ENCODE measurements around the gene FANCI.

FANCI gene

DNA sequence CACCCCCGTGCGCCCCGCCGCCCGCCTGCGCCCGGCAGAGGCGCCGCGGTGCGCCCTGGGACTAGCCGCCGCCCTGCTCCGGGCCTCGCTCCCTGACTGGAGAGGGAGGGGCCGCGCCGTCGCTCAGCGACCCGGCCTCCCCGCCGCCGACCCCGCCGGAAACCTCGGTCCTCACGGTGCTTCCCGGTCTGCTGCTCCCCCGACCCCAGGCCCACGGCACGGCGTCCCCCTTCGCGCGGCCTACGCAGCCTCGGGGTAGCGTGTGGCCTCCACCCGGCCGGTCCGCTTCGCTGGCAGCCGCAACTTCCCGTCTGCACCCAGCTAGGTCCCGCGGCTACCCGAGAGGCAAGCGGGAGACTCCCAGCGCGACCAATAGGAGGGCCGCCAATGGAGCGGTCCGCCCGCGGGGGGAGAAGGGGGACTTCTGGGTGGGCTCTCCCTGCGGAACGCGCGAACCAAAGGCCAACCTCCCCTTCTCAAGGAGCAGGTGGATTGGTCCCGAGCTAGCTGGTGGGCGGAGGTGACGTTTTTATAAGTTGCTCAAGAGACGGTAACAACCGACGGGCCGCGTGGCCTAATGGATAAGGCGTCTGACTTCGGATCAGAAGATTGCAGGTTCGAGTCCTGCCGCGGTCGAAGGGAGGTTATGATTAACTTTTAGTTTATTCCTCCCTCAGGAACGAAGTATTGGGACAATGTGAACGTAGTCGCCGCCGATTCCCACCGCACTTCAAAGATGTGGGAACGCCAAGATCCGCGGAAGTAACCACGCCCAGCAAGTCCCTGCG is 90.9 kb downstream of the FANCI start, which contains the start of gene POLG:
Gene POLG (minus strand): TSS at position 315 of the 788 bp plus-strand sequence. CDS start 1,070 bp downstream, outside the sequence.
- DNase-seq: peak; percentile 86

DNA sequence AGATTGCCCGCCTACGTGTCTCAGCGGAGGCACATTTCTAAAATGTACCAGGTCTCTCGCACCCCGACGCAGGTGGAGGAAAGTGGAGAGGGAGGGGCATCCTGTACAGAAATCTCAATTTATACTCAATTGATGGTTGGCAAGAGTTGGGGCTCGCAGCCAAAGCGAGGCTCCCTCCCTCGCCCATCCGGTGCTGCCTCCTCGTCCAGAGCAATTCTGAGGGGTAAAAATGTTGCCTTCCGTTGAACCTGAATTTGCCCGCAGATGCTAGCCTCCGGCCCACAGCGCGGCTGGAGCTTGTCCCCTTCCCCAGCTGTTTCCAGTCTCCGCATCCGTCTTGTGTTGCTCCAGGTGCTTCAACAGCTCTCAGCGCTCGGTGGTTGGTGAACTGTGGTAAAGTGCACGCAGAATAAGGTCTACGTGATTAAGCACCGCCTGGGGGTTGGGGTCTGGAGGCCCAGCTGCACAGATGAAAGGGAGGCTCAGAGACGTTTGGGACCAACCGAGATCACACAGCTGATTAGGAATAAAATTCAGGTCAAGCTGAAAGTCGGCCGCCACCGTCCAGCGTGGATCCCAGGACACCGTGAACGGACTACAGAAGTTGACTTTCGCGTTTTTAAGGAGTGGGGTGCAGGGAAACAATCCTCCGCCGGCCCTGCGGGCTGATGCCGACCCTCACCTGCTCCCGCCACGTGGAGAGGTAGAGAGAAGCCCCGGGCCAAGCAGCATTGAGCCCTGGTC is 91.7 kb downstream of the FANCI start:
- DNase-seq: peak; percentile 69

DNA sequence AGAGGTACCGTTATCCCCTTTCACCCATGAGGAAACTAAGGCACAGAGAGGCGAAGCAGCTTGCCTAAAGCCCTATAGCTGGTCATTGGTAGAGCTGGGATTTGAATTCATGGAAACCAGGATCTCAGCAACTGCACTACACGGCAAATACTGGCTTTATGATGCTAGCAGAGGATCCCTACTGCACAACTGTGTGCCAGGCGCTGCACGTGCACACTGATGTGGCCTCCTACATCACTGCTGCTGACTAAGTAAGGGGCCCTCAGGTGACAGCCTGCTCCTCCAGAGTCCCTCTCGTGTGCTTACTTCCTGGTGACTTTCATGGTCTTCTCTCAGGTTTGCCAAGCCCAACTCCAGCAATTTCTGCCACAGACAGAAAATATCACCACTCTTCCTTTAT is 94.3 kb downstream of the FANCI start:
- no peak for DNase-seq

DNA sequence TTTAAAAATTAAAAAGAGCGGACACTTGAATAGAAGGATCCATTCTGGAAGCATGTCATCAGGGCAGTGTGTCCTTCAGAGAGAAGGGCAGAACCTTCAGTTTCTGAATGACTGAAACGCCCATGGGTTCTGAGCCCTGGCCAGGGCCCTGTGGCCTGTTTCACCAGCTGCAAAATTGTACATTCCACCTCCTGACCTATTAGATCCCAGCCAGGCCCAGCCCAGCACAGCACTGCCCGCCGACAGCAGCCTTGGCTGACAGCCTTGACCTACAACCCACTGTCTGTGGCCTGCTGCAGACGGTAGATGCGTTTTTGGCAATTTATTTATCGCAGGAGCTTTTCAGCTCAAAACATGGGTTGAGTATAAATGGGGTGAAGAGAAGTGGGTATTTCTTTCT is 96.8 kb downstream of the FANCI start:
- DNase-seq: no peak

DNA sequence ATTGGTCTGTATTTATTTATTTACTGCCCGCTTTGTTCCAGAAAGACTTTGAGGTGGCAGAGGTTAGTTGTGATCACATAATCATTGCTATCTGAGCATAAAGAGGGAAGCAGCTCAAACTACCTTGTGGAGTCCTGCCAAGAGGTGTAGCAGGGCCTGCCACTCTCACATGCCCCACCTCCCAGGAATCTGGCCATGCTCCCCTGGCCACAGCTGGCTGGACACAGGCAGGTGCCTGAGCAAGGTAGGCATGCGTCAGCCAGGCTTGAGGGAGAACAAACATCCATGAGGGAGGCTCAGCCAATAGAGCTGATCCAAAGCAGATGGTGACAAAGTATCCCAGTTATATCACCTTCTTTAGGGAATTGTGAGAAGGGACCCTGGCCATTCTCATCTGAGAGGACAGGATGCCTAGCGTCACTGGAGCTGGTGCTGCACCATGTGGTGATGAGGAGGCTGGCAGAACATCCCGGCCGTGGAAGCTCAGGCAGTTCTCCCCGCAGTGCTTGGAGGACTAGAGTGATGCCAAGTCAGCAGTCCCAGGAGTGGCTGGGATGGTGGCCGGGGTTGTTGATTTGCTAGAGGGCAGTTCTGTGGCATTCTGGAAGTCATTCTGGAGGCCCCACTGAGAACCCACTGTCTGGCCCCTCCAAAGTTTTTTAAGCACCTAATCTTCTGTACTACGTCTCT is 97.7 kb downstream of the FANCI start:
- DNase-seq: peak; percentile 49

DNA sequence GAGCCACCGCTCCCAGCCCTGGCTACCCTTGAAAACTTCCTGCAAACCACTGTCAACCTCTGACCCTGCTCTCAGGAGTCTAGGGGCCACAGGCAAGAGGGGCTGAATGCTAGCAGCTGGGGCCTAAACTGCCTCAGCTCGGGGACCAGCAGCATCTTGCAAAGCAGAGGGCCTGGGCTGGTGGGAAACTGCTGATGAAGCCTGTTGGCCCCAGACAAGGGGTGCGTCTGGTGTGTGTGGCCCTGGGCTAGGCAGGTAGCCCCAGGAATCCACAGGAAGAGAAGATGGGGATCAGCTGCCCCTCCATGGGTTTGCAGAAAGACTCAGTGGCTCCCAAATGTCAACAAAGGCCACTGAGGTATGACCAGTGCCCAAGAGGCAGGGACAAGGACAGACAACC is 99.1 kb downstream of the FANCI start:
- DNase-seq: no peak

DNA sequence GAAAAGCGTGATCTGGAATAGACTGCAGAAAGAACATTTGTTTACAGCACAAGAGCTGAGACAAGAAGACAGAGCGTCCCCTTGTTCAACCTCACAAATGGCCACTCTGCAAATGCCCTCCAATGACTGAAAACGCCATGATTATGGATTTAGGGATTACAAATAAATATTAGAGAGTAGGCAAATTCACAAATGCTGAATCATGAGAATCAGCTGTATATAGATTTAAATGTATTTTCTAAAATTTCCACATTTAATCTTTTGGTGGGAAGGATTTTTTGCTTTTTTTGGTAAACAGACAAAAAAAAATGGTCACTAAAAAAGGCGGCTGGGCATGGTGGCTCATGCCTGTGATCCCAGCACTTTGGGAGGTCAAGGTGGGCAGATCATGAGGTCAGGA is 101.5 kb downstream of the FANCI start:
- DNase-seq: no peak

DNA sequence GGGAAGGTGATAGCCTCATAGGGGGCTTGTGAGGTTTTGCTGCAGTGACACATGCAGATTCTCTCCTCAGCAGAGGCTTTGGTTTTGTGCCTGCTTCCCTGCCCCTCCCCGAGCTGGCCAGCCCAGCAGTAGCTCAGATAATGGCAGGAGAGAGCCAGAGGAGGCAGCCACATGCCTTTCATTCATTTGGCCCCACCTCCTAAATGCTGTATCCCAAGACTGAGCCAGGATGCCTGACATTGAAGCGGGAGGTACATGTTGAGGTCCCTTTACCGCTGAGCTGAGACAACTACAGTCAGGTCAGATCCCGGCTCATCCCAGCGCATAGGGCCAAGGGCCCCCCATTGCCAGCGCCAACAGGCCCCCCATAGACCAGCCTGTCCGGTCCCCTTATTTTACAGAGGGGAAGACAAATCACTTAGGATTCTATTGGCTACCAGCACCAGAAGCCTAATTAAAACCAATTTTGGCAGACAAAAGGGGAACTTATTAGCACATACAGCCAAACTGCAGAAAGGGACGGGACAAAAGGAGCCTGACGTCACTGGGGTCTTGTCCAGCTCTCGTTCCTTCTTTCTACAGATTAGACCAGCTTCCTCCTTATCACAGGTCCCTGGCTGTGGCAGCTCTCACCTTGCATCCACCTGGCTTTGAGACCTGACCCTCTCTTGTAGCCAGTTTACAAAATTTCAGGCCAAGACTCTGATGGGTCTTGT is 102.9 kb downstream of the FANCI start:
- DNase-seq: no peak

DNA sequence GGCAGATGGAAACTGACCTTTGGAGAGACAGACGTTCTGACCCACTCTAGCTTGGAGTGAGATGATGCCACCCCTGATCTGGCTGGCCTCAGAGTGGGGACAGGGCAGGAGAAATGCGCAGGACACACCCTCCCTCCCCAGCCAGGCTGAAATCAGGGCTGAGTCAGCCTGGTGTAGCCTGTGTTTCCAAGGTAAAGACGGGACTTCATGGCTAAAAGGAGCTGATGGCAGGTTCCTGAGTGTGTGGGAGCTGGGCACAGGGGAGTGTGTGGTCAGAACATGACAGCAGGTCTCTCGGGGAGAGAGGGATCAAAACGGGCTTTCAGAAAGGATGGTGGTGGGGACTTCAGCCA is 105.4 kb downstream of the FANCI start:
- no peak for DNase-seq

DNA sequence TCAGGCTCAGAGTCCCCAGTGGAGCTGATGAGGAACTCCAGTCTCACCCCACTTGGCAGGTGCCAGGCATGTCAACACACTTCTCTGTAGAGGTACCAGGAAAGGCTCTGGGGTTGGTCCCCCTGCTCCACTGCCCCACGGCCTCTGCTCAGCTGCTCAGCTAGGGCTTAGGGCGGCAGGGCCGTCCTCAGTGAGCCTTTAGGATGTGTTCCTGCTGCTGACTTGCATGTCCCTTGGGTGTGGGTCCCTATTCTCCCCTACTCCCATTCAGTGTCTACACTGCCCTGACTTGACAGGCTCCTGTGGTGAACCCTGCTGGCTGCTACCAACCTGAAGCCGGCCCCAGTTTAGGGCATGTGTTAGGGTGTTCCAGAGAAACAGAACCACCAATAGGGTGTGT is 108.7 kb downstream of the FANCI start:
- DNase-seq: no peak

DNA sequence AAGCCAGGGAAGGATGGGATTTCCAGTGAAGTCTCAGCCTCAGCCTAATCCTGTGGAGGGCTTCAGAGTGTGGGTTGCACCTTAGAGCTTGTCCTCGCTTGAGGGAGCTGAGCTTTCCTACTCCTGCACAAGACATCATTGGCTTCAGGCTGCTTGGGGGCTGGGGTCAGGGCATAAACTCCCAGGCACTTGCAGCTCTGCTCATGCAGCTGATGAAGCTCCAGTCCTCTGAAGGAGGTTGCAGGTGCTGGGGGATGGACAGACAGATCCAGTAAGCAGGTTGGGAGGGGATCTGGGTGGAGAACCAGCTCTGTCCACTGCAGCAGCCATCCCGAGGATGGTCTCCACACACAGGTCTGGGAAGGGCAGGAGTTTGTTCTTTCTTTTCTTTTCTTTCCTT is 110.2 kb downstream of the FANCI start:
- DNase-seq: no peak

DNA sequence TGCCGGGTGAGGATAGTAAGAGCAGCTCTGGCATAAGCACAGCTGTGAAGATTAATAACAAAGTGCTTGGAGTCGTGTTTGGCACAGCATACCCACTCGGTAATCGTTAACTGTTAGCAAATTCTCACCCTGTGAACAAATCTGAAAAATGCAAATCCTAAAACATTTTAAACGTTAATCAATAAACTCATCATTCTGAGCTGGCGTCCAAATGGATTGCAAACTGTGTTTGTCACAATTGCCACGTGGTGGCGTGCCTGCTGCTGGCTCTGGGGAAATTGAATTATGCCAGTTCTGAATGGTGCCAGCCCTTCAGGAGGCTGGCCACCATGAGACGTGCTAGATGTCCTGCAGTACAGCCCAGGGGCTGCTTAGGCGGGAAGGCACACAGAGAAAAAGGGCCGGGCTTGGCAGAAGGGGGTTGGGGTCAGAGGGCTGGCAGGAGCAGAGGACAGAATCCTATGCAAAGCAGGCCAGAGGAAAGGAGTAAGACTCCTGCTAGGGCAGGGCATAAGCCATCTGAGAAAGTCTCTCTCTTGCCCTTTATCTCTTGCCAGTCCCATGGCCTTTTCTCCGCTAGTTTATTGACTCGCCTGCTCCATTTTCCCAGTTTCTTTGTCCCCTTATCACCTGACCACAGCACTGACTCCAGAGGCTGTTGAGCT is 113.0 kb downstream of the FANCI start:
- DNase-seq: peak; percentile 2

DNA sequence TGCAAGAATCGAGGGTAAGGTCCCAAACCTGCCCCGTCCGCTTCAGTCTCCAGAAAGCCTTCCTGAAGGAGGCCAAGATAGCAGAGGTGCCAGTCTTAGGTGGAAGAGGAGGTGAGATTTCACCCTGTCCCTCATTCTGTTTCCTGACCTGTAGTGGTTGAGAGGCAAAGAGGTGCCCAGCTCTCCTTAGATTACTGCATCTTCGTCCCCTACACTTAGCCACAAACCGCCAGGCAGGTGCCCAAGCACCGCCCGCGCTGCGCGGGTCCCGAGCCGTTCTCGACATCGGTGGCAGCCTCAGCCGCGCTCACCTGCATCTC is 114.6 kb downstream of the FANCI start:
- DNase-seq: no peak

DNA sequence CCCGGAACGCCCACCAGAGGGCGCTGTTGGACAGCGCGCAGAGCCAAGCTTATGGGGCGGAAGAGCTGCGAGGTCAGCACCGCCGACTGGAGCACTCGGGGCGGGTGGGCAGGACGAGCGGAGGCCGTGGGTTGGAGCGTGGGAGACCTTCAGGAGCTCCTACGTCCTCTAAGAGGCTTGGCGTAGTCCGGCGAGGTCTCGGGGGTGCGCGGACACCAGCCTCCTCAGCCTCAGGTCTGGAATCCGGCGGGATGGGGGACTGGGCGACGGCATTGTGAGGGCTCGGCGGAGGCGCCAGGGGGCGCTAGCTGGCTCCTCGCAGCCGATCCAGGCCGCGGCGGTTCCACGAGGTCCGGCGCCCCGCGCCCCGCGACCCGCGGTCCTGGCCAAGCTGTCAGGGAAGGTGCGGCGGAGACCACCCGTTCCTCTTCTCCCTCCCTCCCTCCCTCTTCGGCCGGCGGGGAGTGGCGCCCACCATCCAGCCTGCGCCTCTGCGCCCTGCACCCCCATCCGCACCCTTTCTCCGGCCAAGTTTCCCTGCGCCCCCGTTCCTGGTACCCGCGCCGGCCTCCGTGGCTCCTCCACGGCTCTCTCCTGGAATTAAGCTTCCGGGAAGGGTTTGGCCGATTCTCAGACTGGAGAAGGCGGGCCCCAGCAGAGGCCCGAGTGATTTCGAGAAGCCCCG is 115.1 kb downstream of the FANCI start:
- DNase-seq: peak; percentile 39

DNA sequence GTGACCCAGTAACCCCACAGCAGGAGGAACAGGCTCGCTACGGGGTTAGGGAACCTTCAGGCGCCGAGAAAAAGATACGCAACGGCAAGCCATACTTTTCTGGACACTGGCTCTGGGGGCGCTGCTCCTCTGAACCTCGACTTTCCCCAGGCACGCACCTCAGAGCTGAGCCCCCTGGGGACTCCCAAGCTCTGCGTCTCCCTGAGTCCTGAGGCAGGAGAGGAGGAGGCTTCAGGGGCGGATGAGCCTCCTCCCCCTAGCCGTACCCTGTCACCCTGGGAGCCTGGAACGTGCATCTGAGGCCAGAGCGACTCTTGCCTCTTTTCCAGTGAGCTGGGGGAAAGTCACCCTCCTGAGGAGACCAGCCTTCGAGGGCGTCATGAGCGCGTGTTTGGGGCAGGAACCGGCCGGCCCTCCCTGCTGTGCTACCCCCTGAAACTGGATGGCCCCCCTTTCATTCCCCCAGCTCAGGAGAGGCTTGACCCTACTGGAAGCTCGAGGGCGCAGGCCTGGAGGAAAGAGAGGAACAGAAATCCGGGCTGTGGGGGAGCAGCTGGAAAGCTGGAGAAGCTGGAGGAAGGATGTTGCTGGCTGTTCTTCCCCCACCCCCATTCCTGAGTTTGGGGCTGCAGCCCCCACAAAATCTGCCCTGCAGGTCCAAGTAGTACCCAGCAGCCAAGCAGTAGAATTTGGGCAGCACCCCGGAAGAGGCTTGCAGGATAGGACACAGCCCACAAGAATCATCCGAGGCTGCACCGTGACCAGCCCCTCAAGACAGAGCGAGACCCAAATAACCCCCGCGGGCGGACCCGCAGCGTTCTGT is 115.9 kb downstream of the FANCI start:
- no peak for DNase-seq

DNA sequence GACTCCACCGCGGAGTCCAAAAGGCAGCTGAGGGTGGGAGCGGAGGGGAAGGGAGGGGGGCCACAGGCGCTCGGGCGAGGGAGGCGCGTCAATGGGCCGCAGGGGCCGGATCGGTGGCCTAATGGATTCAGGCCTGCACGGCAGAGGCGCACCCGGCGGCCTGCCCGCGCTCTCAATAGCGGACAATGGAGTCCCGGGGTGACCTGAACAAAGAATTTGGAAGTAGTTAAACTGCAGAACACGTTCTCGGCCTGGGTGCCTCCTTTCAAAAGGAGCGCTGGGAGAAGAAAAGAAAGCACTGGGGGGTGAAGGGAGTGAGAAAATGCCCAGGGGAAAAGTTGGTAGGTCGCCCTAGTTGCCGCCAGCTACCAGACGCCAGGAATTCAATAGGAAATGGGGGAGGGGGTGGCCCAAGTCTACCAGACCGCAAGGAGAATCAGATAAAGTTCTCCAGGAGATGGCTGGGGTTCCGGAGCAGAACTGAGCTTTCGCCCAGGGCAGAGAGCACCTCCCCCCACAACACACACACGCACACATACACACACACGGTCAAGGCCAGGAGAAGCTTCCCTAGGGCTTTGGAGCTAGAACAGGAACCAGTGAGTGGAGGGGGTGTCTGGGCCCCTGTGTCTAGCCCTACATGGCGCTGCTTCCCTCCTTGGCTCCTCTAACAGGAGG is 116.7 kb downstream of the FANCI start:
- no peak for DNase-seq

DNA sequence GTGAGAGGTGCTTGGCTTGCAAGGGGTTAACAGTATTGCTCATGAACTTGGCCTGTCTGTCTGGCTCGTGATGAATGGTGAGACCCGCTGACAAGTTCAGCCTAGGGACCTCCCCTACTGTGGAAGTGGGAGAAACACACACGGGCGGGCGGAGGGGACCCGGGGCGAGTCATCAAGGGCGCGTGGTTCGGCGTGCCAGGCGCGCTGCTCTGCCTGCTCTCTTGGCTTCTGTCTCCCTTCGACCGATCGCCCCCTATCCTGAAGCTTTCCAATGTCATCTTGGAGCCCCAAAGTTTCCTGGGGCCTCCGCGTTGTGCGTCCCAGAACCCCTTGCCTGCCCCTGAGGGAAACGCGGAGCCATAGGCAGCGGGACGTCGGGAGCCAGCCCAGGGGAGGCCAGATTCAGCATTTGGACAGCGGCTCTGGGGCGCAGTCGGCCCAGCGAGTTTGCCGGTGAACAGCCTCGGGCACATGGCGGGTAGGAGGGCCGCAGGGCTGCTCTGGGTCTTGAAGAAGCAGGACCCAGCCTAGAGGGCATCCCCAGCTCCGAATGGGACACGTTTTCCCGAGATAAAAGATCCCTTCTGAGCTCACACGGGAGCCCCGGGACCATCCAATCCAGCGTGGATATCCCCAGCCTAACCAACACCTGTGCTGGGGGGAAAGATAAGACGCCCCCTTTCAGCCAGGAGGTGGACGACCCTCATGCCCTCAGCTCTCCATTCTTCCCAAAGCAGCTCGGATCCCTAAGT is 117.8 kb downstream of the FANCI start:
- DNase-seq: peak; percentile 9

DNA sequence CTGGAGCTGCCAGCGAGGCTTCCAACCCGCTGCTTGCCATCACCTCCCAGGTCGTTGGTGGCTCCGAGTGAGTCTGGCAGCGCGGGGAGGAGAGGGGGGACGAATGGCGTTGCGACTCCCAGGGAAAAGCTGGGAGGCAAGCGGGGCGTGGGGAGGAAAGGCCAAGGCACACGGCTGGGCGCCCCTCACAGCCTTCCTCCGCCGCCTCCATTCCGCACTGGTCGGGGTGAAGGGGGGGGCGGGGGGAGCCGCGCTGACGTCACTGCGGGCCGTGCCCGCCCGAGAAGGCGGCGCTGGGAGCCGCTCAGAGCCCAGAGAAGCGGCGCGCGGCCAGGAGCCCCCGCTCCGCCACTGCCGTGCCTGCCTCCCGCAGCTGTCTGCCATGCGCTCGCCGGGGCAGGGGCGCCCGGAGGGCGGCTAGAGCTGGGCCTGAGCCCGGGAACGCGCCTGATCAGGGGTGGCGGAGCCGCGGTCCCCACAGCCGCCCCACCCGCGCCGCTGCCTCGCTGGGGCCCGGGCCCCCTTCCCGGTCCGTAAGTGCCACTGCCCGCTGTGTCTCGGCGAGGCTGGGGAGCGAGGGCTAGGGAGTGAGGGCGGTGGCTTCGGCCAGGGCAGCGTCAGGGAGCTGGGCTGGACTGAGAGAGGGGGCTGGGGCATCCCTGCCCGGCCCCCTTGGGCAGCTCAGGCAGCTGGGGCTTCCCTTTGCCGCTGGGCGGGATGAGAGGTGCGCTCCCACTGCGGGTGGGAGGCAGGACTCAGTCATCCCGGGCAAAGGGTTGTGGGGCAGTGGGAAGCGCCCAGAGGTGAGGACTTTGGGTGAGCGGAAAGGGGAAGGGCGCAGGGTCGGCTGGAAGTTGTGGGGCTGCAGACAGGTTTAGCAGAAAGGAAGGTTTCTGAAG is 118.7 kb downstream of the FANCI start:
- DNase-seq: peak; percentile 31

DNA sequence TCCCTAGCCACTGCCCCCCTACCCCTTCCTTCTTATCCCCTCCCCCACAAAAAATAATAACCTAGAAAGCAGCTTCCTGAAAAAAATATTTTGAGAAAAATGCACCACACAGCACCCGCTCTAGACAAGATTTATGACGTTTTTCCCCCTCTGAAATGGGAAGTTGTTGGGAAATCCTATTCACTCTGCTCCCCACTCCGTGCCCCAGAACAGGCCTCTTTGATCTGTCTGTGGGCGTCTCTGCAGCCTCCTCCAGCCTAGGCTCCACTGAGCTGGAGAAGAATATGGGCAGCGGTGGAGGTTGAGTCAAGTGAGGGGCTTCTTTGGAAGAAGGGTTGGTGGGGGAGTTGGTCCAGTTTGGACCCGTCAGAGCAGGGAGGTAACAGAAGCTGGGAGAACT is 119.4 kb downstream of the FANCI start:
- DNase-seq: no peak
